ENCODE data around the gene KRT14. TPM values are rescaled to one million over a fixed set of nuclear protein-coding genes. Genes with fewer than 3 reads are reported as not detected.
A peak's percentile ranks its signal among the peaks of the same experiment; 100 is the strongest.

Gene KRT14
- total and polyA plus RNA-seq, 2 of the 4 experiments (the other 2 are of a cell fraction) = not detected

DNA sequence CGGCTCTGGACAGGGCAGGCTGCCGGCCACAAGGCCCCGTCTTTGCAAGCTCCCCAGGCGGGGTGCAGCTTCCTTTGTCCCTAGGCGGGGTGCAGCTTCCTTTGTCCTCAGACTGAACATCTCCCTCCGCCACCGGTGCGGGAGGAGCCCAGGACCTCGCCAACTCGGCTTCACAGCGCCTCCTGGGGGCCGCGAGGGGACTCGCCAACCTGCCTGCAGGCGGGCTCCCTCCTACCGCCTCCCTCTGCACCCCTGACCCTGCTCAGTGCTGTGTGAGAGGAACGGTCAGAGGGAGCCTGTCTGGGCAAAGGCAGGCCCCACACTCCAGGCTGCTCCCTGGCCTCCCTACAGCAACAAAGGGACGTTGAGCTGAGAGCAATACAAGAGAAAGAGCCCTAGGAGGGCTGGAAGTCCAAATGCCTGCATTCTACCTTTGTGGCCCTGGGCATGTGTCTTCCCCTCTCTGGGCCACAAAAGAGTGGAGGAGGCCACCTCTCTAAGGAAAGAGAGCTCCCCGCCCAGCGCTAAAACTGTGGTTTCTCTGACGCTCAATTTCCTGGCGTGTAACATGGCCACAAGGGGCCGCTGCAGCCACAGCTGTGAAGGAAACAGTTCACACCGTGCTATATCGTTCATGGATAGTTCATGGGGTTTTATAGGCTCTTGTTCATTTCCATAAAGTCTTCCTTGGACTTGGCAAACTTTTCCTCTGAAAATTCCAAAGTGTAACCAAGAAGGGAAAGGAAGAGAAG is 37.7 kb downstream of the KRT14 start:
- Histone ChIP-seq H3K9me1 (ENCODE audit: insufficient read depth, low read length) (peaks cover 12% of the 10 kb centered on the region), H2AFZ (replicated peaks; ENCODE audit: low read length, poor library complexity) (peak overlapping the region; percentile 88), H3K23ac (ENCODE audit: low read depth, low read length) (peak overlapping the region; percentile 89), H3K4me3 (ENCODE audit: insufficient read depth, low read depth, low read length) (no peak overlapping the region), H3K27ac (ENCODE audit: insufficient read depth, low read length) (peak overlapping the region; percentile 72), H4K8ac (ENCODE audit: low read depth in 2 of 2, low read length in 2 of 2) (peak overlapping the region; percentile 94 to 97), H3K14ac (replicated peaks; ENCODE audit: low read depth, low read length) (peak overlapping the region; percentile 93), H3K4me1 (ENCODE audit: control insufficient read depth, insufficient read depth, low read length) (peaks cover 21% of the 10 kb centered on the region), H3K79me1 (ENCODE audit: low read depth in 1 of 2, low read length in 2 of 2) (no peaks in the 10 kb centered on the region), H2BK15ac (ENCODE audit: low read depth, low read length) (peak overlapping the region; percentile 98; the same call in 2 of the 3 replicates), H3K27me3 (ENCODE audit: control insufficient read depth, insufficient read depth, low read length) (no peaks in the 10 kb centered on the region), H4K5ac (ENCODE audit: low read depth, low read length) (peak overlapping the region; percentile 90), H3K18ac (ENCODE audit: low read depth, low read length) (peak overlapping the region; percentile 81), H3K4ac (ENCODE audit: low read depth, low read length) (peak overlapping the region; percentile 99), H2AK5ac (ENCODE audit: low read depth, low read length) (peak overlapping the region; percentile 98), H4K91ac (ENCODE audit: insufficient read depth, low read depth, low read length) (peak overlapping the region; percentile 99), H2BK20ac (ENCODE audit: low read depth, low read length) (peak overlapping the region; percentile 97), H4K20me1 (ENCODE audit: insufficient read depth, low read length) (no peaks in the 10 kb centered on the region), H3K9ac (ENCODE audit: low read depth, low read length) (peak overlapping the region; percentile 30), H2BK120ac (ENCODE audit: low read depth, low read length) (peak overlapping the region; percentile 97), H3K56ac (ENCODE audit: extremely low read depth, insufficient read depth, low read length) (peak overlapping the region; percentile 67; the same call in 1 of the 2 replicates), H3K4me2 (ENCODE audit: low read depth, low read length) (peak overlapping the region; percentile 33), H3K36me3 (ENCODE audit: control insufficient read depth, insufficient read depth, low read length) (no peaks in the 10 kb centered on the region), H2BK5ac (ENCODE audit: low read depth, low read length, poor library complexity, severe bottlenecking) (peak overlapping the region; percentile 97), H2AK9ac (replicated peaks; ENCODE audit: low read depth, low read length, poor library complexity) (peak overlapping the region; percentile 100), H3K9me3 (ENCODE audit: control insufficient read depth, insufficient read depth, low read length) (peaks cover 4% of the 10 kb centered on the region)
- intact Hi-C loops (cut with micrococcal nuclease) (loop anchor here (1.0 to 5.0 kb wide), 8 partner anchors 99 to 902 kb away; partner anchors contain the start of genes KRTAP2-3 and SMARCE1), in situ Hi-C loops (cut with MboI; ENCODE audit: low sequenced_read_pairs) (loop anchor here (5.0 kb wide), 1 partner anchor 642 kb away; no protein-coding TSS in a partner anchor), dilution Hi-C loops (cut with HindIII; ENCODE audit: low sequenced_read_pairs, unreplicated experiment) (no loop called here)
- peak; percentile 80 for ATAC-seq (ENCODE audit: low read depth)
- ChIA-PET POLR2A (ENCODE audit: unreplicated experiment) (interaction anchor here (0.6 kb wide), 1 partner anchor 99 kb away, joined by 22 read pairs; no protein-coding TSS in a partner anchor), CTCF (interaction anchor here (0.5 to 3.9 kb wide), 42 partner anchors 9 to 730 kb away, joined by 3 to 49 read pairs (median 4); partner anchors contain the start of genes KRT15 and KRT9)
- DNase-seq = peak; percentile 86
- TF ChIP-seq BHLHE40 (IDR thresholded peaks at IDR 0.05; ENCODE audit: low read depth, low read length) (no peak), MAFK (IDR thresholded peaks at IDR 0.05; ENCODE audit: low read depth, low read length) (no peak), RAD21 (IDR thresholded peaks at IDR 0.05; ENCODE audit: low read length) (peak; percentile 89), POLR2A (IDR thresholded peaks at IDR 0.05; ENCODE audit: low read depth, low read length) (peak; percentile 17; the same call in 1 of the 2 replicates), CHD1 (IDR thresholded peaks at IDR 0.05; ENCODE audit: low read depth, low read length) (0 out of 2 replicates have a peak, but pooled peaks have one; percentile 70), SMC3 (IDR thresholded peaks at IDR 0.05; ENCODE audit: low read depth, low read length) (peak; percentile 88), FOS (IDR thresholded peaks at IDR 0.05; ENCODE audit: low read depth, low read length) (no peak), MAZ (IDR thresholded peaks at IDR 0.05; ENCODE audit: borderline replicate concordance, low read depth, low read length) (peak; percentile 22; the same call in 1 of the 2 replicates)
- TF ChIP-seq, protein P1, sequence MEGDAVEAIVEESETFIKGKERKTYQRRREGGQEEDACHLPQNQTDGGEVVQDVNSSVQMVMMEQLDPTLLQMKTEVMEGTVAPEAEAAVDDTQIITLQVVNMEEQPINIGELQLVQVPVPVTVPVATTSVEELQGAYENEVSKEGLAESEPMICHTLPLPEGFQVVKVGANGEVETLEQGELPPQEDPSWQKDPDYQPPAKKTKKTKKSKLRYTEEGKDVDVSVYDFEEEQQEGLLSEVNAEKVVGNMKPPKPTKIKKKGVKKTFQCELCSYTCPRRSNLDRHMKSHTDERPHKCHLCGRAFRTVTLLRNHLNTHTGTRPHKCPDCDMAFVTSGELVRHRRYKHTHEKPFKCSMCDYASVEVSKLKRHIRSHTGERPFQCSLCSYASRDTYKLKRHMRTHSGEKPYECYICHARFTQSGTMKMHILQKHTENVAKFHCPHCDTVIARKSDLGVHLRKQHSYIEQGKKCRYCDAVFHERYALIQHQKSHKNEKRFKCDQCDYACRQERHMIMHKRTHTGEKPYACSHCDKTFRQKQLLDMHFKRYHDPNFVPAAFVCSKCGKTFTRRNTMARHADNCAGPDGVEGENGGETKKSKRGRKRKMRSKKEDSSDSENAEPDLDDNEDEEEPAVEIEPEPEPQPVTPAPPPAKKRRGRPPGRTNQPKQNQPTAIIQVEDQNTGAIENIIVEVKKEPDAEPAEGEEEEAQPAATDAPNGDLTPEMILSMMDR (conservative IDR thresholded peaks at IDR 0.05; ENCODE audit: low read depth, low read length) = peak; percentile 96
- WGBS, 2 experiments (ENCODE audit: extremely low coverage in 2 of 2, insufficient read length in 1 of 2) = 27% methylated on average over 2 of the region's 25 CpGs; no CpG with 5 or more reads in 1 of the 2 experiments
- BruUV-seq (replicated peaks) = no TSS peak

All from IMR-90 (cell line).